Measurements from ENCODE around the gene PDE1C. TPM values are rescaled to one million over a fixed set of nuclear protein-coding genes. Genes with fewer than 3 reads are reported as not detected.

The PDE1C gene
- total and polyA plus RNA-seq, 2 experiments from 2014 or later = 0.38 to 2.3 TPM

DNA sequence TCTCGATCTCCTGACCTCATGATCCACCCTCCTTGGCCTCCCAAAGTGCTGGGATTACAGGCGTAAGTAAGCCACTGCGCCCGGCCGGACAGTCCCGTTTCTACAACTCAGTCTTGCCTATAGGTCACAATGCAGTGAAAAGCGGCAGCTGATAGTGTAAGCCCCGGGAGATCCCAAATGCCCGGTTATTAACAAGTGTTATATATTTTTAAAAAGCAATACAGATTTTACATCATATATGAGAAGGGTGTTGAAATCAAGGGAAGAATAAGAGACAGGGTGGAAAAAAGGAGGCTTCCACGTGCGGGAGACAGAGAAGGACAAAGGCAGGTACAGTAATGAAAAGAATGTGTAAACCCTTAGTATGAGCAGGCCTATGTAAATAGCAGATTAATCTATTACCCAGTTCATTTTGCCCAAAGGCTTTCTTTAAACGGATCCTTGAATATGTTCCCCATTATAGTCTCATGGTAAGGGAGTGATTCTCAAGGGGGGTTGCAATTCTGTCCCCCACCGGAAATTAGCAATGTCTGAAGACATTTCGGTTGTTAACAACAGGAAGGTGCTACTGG, 170.8 kb downstream of the PDE1C start:
- Histone ChIP-seq H3K36me3 (no peaks in the 10 kb centered on the region), H3K9me3 (ENCODE audit: low read depth) (no peaks in the 10 kb centered on the region), H3K27ac (no peak overlapping the region), H3K4me1 (ENCODE audit: low read depth) (no peaks in the 10 kb centered on the region), H3K27me3 (no peaks in the 10 kb centered on the region), H3K4me3 (no peak overlapping the region)
- DNase-seq (ENCODE audit: low read depth in 1 of 2, low spot score in 1 of 2) = no peak
- no peak for TF ChIP-seq CTCF (IDR thresholded peaks at IDR 0.05; ENCODE audit: low read depth, low read length)

- no peaks in the 10 kb centered on the region for H3K27me3 ChIP-seq
These were observed 173.3 kb downstream of the PDE1C start for GRCh38 chr7:31896925-31897324.

DNA sequence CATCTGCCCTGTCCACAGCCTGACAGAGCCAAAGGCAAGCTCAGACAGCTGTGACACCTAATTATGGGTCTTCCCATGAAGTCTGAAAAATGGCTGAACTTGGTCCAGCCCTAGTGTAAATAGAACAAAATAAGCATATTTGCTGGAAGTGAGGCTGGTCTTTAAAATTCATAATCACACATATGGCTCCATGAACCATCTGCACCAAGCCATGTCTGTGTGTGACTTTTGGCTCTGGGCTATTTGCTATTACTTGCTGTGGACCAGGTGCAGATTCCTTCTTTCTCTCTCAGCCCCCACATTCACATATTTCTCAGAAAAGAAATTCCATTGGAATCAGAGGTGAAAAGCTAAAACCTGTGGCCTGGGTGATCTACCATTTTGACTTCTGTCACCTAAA, 175.9 kb downstream of the PDE1C start:
- Histone ChIP-seq H3K27me3 (no peaks in the 10 kb centered on the region), H3K4me3 (no peak overlapping the region), H3K4me1 (ENCODE audit: low read depth) (no peaks in the 10 kb centered on the region), H3K36me3 (no peaks in the 10 kb centered on the region), H3K9me3 (ENCODE audit: low read depth) (no peaks in the 10 kb centered on the region), H3K27ac (no peak overlapping the region)
- DNase-seq (ENCODE audit: low read depth in 1 of 2, low spot score in 1 of 2) = no peak
- no peak for TF ChIP-seq CTCF (IDR thresholded peaks at IDR 0.05; ENCODE audit: low read depth, low read length)

More at GRCh38 chr7:31896925-31897324, 173.3 kb downstream of the PDE1C start:
- Histone ChIP-seq H3K9me3 (ENCODE audit: low read depth) (no peaks in the 10 kb centered on the region), H3K27ac (no peak overlapping the region), H3K36me3 (no peaks in the 10 kb centered on the region), H3K4me1 (ENCODE audit: low read depth) (no peaks in the 10 kb centered on the region), H3K4me3 (no peak overlapping the region)
- DNase-seq (ENCODE audit: low read depth in 1 of 2, low spot score in 1 of 2) = no peak
- no peak for TF ChIP-seq CTCF (IDR thresholded peaks at IDR 0.05; ENCODE audit: low read depth, low read length)

DNA sequence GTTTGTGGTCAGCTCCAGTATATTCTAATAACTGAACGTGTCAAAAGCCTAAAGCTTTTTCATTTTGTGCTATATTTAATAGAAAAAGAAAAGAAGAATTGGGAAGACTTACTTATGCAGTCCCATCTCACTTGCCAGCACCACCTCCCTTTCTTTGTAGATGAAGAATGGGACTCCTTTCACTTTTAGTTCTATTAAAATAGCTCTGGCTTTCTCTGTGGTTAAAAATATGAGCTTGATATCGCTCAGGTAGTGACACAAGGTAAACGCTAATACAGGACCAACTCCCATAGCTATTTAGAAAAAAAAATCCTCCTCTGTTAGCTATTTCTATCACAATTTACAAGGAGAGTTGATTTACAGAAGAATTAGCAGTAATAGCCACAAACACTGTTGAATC, 176.8 kb downstream of the PDE1C start:
- no peak overlapping the region for H3K27ac ChIP-seq
- H3K4me1 ChIP-seq (ENCODE audit: low read depth) = no peaks in the 10 kb centered on the region
- H3K36me3 ChIP-seq = no peaks in the 10 kb centered on the region
- DNase-seq (ENCODE audit: low read depth in 1 of 2, low spot score in 1 of 2) = no peak
- no peak for TF ChIP-seq CTCF (IDR thresholded peaks at IDR 0.05; ENCODE audit: low read depth, low read length)
- no peak overlapping the region for H3K4me3 ChIP-seq
- no peaks in the 10 kb centered on the region for H3K27me3 ChIP-seq
- H3K9me3 ChIP-seq (ENCODE audit: low read depth) = no peaks in the 10 kb centered on the region

DNA sequence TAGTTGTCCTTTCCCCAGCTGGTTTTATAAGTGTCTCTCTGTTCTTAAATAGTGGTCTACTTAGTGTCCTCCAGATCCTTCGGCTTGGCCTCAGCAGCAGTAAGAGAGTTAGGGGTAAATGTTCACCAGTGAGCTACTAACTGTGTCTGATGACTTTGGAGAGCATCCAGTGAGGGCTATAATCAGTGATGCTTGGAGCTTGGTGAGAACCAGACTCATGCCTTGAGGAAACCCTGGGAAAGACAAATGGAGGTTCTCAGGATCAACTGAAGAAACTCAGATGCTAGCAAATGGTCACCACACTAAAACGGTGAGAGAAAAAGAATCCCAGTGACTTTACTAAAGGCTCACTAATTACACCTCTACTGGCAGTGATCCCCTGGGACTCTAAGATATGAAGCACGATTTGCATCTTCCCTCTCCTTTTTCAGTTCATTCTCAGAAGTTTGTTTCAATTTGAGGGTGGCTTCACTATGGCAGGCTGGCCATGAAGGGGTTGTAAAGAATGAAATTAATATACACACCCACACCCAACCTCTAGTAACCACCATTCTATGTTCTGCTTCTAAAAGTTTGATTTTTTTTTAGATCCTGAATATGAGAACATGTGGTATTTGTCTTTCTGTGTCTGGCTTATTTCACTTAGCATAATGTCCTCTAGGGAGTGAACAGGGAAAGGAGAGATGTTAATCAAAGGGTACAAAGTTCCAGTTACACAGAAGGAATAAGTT, 177.9 kb downstream of the PDE1C start:
- Histone ChIP-seq H3K9me3 (ENCODE audit: low read depth) (no peaks in the 10 kb centered on the region), H3K27me3 (no peaks in the 10 kb centered on the region), H3K4me1 (ENCODE audit: low read depth) (no peaks in the 10 kb centered on the region), H3K27ac (no peak overlapping the region), H3K4me3 (no peak overlapping the region), H3K36me3 (no peaks in the 10 kb centered on the region)
- DNase-seq (ENCODE audit: low read depth in 1 of 2, low spot score in 1 of 2) = no peak
- TF ChIP-seq CTCF (IDR thresholded peaks at IDR 0.05; ENCODE audit: low read depth, low read length) = no peak

Measured in cardiac muscle cell (in vitro differentiated cells and primary cell).